Activated CD8-positive, alpha-beta memory T cell treated with anti-CD3 and anti-CD28 coated beads, Interleukin-2, amount 50 U/mL, for 4 hours (primary cell): ENCODE measurements around the gene ANKS6.

Source experiments
- DNase-seq: peaks from one replicate; pipeline ENCODE4 v3.0.0-alpha.2; 2020

Gene ANKS6

GRCh38 chr9:98796364-98797101 is at the start of gene ANKS6:
Gene ANKS6 (minus strand): TSS chr9:98796555. CDS start chr9:98796491, 64 bp downstream.
- peak; percentile 86 for DNase-seq

- no peak for DNase-seq
These were observed 49.7 kb upstream of the ANKS6 start for GRCh38 chr9:98846081-98846480.

GRCh38 chr9:98842510-98842909 is 46.2 kb upstream of the ANKS6 start:
- DNase-seq = no peak

- no peak for DNase-seq
These were observed 43.4 kb upstream of the ANKS6 start for GRCh38 chr9:98839724-98840123.

GRCh38 chr9:98838868-98839565 is 42.7 kb upstream of the ANKS6 start:
- no peak for DNase-seq

GRCh38 chr9:98838155-98838867 is 42.0 kb upstream of the ANKS6 start:
- no peak for DNase-seq

GRCh38 chr9:98837516-98837915 is 41.2 kb upstream of the ANKS6 start:
- no peak for DNase-seq

GRCh38 chr9:98836206-98836605 is 39.9 kb upstream of the ANKS6 start:
- no peak for DNase-seq

GRCh38 chr9:98834386-98834785 is 38.0 kb upstream of the ANKS6 start:
- DNase-seq = no peak

GRCh38 chr9:98833090-98833956 is 37.0 kb upstream of the ANKS6 start:
- DNase-seq = no peak

GRCh38 chr9:98832768-98833089 is 36.4 kb upstream of the ANKS6 start:
- no peak for DNase-seq

GRCh38 chr9:98831696-98832095 is 35.3 kb upstream of the ANKS6 start:
- no peak for DNase-seq

GRCh38 chr9:98830554-98830953 is 34.2 kb upstream of the ANKS6 start:
- no peak for DNase-seq

- DNase-seq = no peak
These were observed 33.4 kb upstream of the ANKS6 start for GRCh38 chr9:98829766-98830165.

GRCh38 chr9:98826716-98827115 is 30.4 kb upstream of the ANKS6 start:
- DNase-seq = no peak

GRCh38 chr9:98825414-98825813 is 29.1 kb upstream of the ANKS6 start:
- no peak for DNase-seq

GRCh38 chr9:98823666-98824334 is 27.4 kb upstream of the ANKS6 start:
- DNase-seq = no peak

- DNase-seq = no peak
These were observed 26.3 kb upstream of the ANKS6 start for GRCh38 chr9:98822661-98823060.

GRCh38 chr9:98821831-98822230 is 25.5 kb upstream of the ANKS6 start:
- DNase-seq = no peak

GRCh38 chr9:98819231-98819630 is 22.9 kb upstream of the ANKS6 start:
- DNase-seq = no peak

GRCh38 chr9:98818764-98819163 is 22.4 kb upstream of the ANKS6 start:
- no peak for DNase-seq

- no peak for DNase-seq
These were observed 19.1 kb upstream of the ANKS6 start for GRCh38 chr9:98815391-98815951.
